AG04449 (cell line): ENCODE data around the gene PDCD7.
"Not testable (repeated sequence)": the region's sequence is repeated elsewhere in the genome, so short reads cannot be mapped to it uniquely, and the experiment has no call there.

Experiments
- CTCF ChIA-PET: fragments of 350-600 bp; formaldehyde crosslinking; extraction: SDS; loops from one replicate; lab custom pipeline; 2021; ENCODE audit warnings: antibody characterized with exemption; lab: Yijun Ruan, JAX
- POLR2A ChIA-PET: fragments of 400-600, 350-600 bp; formaldehyde crosslinking; extraction: SDS; loops from one replicate; lab custom pipeline; 2020; ENCODE audit warnings: antibody characterized with exemption, inconsistent platforms; lab: Yijun Ruan, JAX
- DNase-seq: peaks from one replicate; pipeline ENCODE4 v3.0.0-alpha.2; 2010; ENCODE audit warnings: low read depth, low spot score
- H3K4me3 ChIP-seq: 2 replicates; pipeline ENCODE4 v1.5.1; 2011; ENCODE audit warnings: low read depth, mild to moderate bottlenecking, control low read depth, low read length
- CTCF ChIP-seq: IDR thresholded peaks from one replicate; pipeline ENCODE4 v1.5.1; 2011; ENCODE audit warnings: mild to moderate bottlenecking, moderate library complexity, low read length, control low read depth, inconsistent platforms; ENCODE audit not compliant: insufficient read depth; ENCODE audit errors: missing control alignments

PDCD7 gene

GRCh38 chr15:65076486-65077290 lies 56.9 kb downstream of the PDCD7 start, which contains the start of gene KBTBD13:
KBTBD13 (plus strand) TSS chr15:65076746; CDS start chr15:65076816, 70 bp downstream.
- CTCF ChIA-PET: interaction anchor here (0.9 to 14.3 kb wide), 11 partner anchors 9 to 345 kb away, joined by 3 to 338 read pairs (median 35); partner anchors contain the start of gene RASL12
- POLR2A ChIA-PET: no interaction called here
- H3K4me3 ChIP-seq: no peak within 1 kb of the TSS
- TF ChIP-seq CTCF: no peak
- DNase-seq: no peak

DNA sequence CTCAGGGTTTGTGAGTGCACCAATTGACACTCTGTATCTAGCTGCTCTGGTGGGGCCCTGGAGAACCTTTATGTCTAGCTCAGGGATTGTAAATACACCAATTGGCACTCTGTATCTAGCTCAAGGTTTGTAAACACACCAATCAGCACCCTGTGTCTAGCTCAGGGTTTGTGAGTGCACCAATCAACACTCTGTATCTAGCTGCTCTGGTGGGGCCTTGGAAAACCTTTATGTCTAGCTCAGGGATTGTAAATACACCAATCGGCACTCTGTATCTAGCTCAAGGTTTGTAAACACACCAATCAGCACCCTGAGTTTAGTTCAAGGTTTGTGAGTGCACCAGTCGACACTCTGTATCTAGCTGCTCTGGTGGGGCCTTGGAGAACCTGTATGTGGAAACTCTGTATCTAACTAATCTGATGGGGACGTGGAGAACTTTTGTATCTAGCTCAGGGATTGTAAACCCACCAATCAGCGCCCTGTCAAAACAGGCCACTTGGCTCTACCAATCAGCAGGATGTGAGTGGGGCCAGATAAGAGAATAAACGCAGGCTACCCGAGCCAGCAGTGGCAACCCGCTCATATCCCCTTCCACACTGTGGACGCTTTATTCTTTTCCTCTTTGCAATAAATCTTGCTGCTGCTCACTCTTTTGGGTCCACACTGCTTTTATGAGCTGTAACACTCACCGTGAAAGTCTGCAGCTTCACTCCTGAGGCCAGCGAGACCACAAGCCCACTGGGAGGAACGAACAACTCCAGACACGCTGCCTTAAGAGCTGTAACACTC lies 57.8 kb downstream of the PDCD7 start:
- POLR2A ChIA-PET, DNase-seq, H3K4me3 ChIP-seq: not testable (repeated sequence)
- CTCF ChIA-PET: interaction anchor here (1.2 to 14.3 kb wide), 9 partner anchors 8 to 41 kb away, joined by 3 to 338 read pairs (median 73); partner anchors contain the start of gene RASL12

DNA sequence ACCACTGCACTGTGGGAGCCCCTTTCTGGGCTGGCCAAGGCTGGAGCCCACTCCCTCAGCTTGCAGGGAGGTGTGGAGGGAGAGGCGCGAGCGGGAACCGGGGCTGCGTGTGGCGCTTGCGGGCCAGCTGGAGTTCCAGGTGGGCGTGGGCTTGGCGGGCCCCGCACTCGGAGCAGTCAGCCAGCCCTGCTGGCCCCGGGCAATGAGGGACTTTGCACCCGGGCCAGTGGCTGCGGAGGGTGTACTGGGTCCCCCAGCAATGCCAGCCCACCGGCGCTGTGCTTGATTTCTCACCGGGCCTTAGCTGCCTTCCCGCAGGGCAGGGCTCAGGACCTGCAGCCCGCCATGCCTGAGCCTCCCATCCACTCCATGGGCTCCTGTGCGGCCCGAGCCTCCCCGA lies 58.7 kb downstream of the PDCD7 start:
- DNase-seq, POLR2A ChIA-PET, H3K4me3 ChIP-seq: not testable (repeated sequence)
- CTCF ChIA-PET: interaction anchor here (1.9 to 3.9 kb wide), 2 partner anchors 20 to 41 kb away, joined by 14 to 20 read pairs; no protein-coding TSS in a partner anchor

DNA sequence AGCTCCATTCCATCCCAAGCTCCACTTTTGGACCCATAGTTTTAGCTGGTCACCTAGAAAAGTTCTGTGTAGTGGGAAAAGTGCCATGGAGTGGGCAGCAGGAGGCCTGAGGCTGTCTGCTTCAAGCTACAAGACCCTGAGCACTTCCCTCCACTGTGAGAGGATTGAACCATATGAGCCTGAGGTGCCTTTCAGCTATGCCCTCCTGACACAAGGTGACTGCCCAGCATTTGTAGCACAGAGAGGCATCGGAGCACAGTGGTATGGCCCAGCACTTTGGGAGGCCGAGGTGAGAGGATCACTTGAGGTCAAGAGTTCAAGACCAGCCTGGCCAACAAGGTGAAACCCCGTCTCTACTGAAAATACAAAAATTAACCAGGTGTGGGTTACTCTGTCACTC lies 61.0 kb downstream of the PDCD7 start:
- no peak for TF ChIP-seq CTCF
- DNase-seq: no peak
- ChIA-PET CTCF (interaction anchor here (0.5 to 3.9 kb wide), 7 partner anchors 10 to 521 kb away, joined by 5 to 20 read pairs (median 9); no protein-coding TSS in a partner anchor), POLR2A (no interaction called here)
- no peak overlapping the region for H3K4me3 ChIP-seq

DNA sequence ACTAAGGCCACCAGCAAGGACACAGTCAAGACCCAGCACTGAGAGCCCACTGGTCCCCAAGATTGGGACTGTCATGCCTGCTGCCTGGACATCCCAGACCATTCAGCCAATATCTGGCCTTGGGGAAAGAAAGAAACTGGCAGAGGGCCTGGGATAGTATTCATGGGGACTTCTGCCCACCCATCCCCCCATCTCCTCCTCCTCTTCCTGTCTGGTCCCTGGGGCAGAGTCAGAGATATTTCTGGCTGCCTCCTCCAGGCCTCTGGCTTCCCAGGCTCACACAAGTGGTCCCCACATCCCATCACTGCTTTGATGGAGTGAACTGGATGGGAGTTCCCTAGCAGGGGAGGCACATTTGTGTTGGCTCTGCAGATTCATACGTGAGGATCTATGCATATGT lies 61.6 kb downstream of the PDCD7 start:
- TF ChIP-seq CTCF: no peak
- CTCF ChIA-PET: interaction anchor here (1.1 to 3.9 kb wide), 5 partner anchors 14 to 38 kb away, joined by 3 to 20 read pairs (median 6); no protein-coding TSS in a partner anchor

GRCh38 chr15:65071381-65071811 lies 62.2 kb downstream of the PDCD7 start:
- no peak for TF ChIP-seq CTCF
- DNase-seq: no peak
- no peak overlapping the region for H3K4me3 ChIP-seq
- ChIA-PET CTCF (interaction anchor here (1.2 to 9.3 kb wide), 2 partner anchors 18 to 30 kb away, joined by 3 to 135 read pairs; no protein-coding TSS in a partner anchor), POLR2A (no interaction called here)

More for the DNA sequence above, 61.6 kb downstream of the PDCD7 start:
- no peak overlapping the region for H3K4me3 ChIP-seq
- DNase-seq: no peak
- POLR2A ChIA-PET: no interaction called here
